GM10266 (cell line): Measurements from ENCODE around the gene CLMN.
"Not testable (repeated sequence)": the region's sequence is repeated elsewhere in the genome, so short reads cannot be mapped to it uniquely, and the experiment has no call there.

Experiments
- DNase-seq: peaks from one replicate; pipeline ENCODE4 v3.0.0; 2012; ENCODE audit errors: extremely low spot score
- CTCF ChIP-seq: IDR thresholded peaks from 2 replicates; pipeline ENCODE4 v1.5.1; 2012; ENCODE audit warnings: mild to moderate bottlenecking, low read depth; ENCODE audit not compliant: control insufficient read depth, insufficient read depth; ENCODE audit errors: missing control alignments

CLMN gene

GRCh38 chr14:95185033-95185766 lies 134.5 kb downstream of the CLMN start:
- no peak for TF ChIP-seq CTCF
- no peak for DNase-seq

GRCh38 chr14:95184413-95184790 lies 135.3 kb downstream of the CLMN start:
- no peak for DNase-seq
- no peak for TF ChIP-seq CTCF

GRCh38 chr14:95183532-95184412 lies 135.9 kb downstream of the CLMN start:
- no peak for DNase-seq
- TF ChIP-seq CTCF: no peak

GRCh38 chr14:95183082-95183481 lies 136.6 kb downstream of the CLMN start:
- no peak for DNase-seq
- TF ChIP-seq CTCF: no peak

GRCh38 chr14:95182379-95182778 lies 137.3 kb downstream of the CLMN start:
- TF ChIP-seq CTCF: no peak

GRCh38 chr14:95180966-95181741 lies 138.6 kb downstream of the CLMN start:
- no peak for TF ChIP-seq CTCF
- DNase-seq: no peak

More at GRCh38 chr14:95182379-95182778, 137.3 kb downstream of the CLMN start:
- DNase-seq: no peak

GRCh38 chr14:95175670-95176069 lies 144.0 kb downstream of the CLMN start:
- not testable (repeated sequence) for DNase-seq
